Mucosa of descending colon (tissue), 3 donors: ENCODE data around the gene PPDPF. TPM values are rescaled to one million over a fixed set of nuclear protein-coding genes. Genes with fewer than 3 reads are reported as not detected.
A peak's percentile ranks its signal among the peaks of the same experiment; 100 is the strongest.

ENCODE experiments used
- ATAC-seq: fragments of 200-7000 bp; cut with Tn5 transposase; one replicate; pipeline ENCODE4 v1.9.1; 2020; ENCODE audit warnings: mild to moderate bottlenecking, moderate library complexity
- DNase-seq, 3 donors: peaks; one replicate each; pipeline ENCODE4 v3.0.0-alpha.2; 2020
- H3K36me3 ChIP-seq: fragments of 200-600 bp; one replicate; pipeline ENCODE4 v1.8.0; 2021; ENCODE audit warnings: low read depth, mild to moderate bottlenecking
- H3K4me1 ChIP-seq: fragments of 200-600 bp; one replicate; pipeline ENCODE4 v1.8.0; 2021; ENCODE audit warnings: low read depth, mild to moderate bottlenecking
- H3K4me3 ChIP-seq: fragments of 200-600 bp; one replicate; pipeline ENCODE4 v1.8.0; 2021; ENCODE audit warnings: mild to moderate bottlenecking
- H3K9me3 ChIP-seq: fragments of 200-600 bp; one replicate; pipeline ENCODE4 v1.8.0; 2021; ENCODE audit warnings: mild to moderate bottlenecking
- CTCF ChIP-seq: fragments of 200-600 bp; IDR thresholded peaks from one replicate; pipeline ENCODE4 v1.8.0; 2022; ENCODE audit warnings: antibody characterized with exemption, mild to moderate bottlenecking
- intact Hi-C, 2 donors: fragments of 100-400 bp; cut with DNase I in 1 of 2; cut with micrococcal nuclease in 1 of 2; formaldehyde crosslinking; loops; one replicate each; pipeline versions ENCODE4 v1.11.0 to v1.11.1; 2022; cut with DNase I, micrococcal nuclease
- long read RNA-seq, 2 donors: library from polyadenylated mRNA; unstranded; transcript quantifications; one replicate each; pipeline ENCODE4 v2.0.0, GENCODE V29; 2019 to 2021
- total RNA-seq, 3 donors: library from RNA; stranded (reverse); fragmentation: NEBNext Ultra II Directional in 2 of 3; extraction: Animal tissue kit (Norgen Biotek cat#: 25700) in 2 of 3; gene quantifications; one replicate each; pipeline versions ENCODE4 v1.2.1 to v1.2.4, GENCODE V29; 2021 to 2023
- donor health status: DM: no; HTN: no; CAD: no; lungs with moderate emphysema.
- donor health status: DM: no; HTN: no; CAD: no.
- donor health status: DM: no; HTN: yes; CAD: no.

PPDPF gene
- total RNA-seq = 100 to 1,000 TPM; 263 to 672 (median 537) TPM
- long read RNA-seq, donor 1, transcript PPDPF-202 (4 exons, 868 nt) = major isoform, 44 of 52 reads
- long read RNA-seq, donor 1, partial matches to known transcripts = 7 of 52 reads
- long read RNA-seq, donor 1, other reads (novel, unspliced or antisense) = 1 of 52 reads
- long read RNA-seq, donor 2, partial matches to known transcripts = 2 of 5 reads
- long read RNA-seq, donor 2, other reads (novel, unspliced or antisense) = 1 of 5 reads

GRCh38 chr20:63520504-63520933 is at the start of gene PPDPF:
TSS of gene PPDPF (plus strand) at chr20:63520765. CDS start at chr20:63521309, 544 bp downstream.
- TF ChIP-seq CTCF = no peak
- intact Hi-C loops = no loop called here

GRCh38 chr20:63471002-63471716 is 49.4 kb upstream of the PPDPF start:
- intact Hi-C loops = no loop called here
- no peak for ATAC-seq

More at GRCh38 chr20:63520504-63520933, at the start of gene PPDPF:
- H3K9me3 ChIP-seq = peaks cover 2% of the 10 kb centered on the region
- H3K4me3 ChIP-seq = peak within 1 kb of the TSS; percentile 75
- ATAC-seq (peak; percentile 91), DNase-seq (peak; percentile 88 to 91 (median 90))
- H3K36me3 ChIP-seq = no peaks in the 10 kb centered on the region
- peaks cover 16% of the 10 kb centered on the region for H3K4me1 ChIP-seq

GRCh38 chr20:63471717-63471980 is 48.9 kb upstream of the PPDPF start:
- no peak for TF ChIP-seq CTCF
- H3K4me1 ChIP-seq = peaks cover 5% of the 10 kb centered on the region
- H3K36me3 ChIP-seq = no peaks in the 10 kb centered on the region
- no peak overlapping the region for H3K4me3 ChIP-seq
- no peaks in the 10 kb centered on the region for H3K9me3 ChIP-seq
- intact Hi-C loops = no loop called here
- DNase-seq (no peak), ATAC-seq (no peak)

More at GRCh38 chr20:63471002-63471716, 49.4 kb upstream of the PPDPF start:
- no peak for DNase-seq
- no peaks in the 10 kb centered on the region for H3K36me3 ChIP-seq
- H3K4me1 ChIP-seq = peaks cover 5% of the 10 kb centered on the region
- TF ChIP-seq CTCF = no peak
- H3K9me3 ChIP-seq = no peaks in the 10 kb centered on the region
- no peak overlapping the region for H3K4me3 ChIP-seq

GRCh38 chr20:63471981-63472831 is 48.4 kb upstream of the PPDPF start, which contains the start of gene KCNQ2:
TSS of gene KCNQ2 (minus strand) at chr20:63472655. CDS start at chr20:63472463, 192 bp downstream.
- intact Hi-C loops = no loop called here
- Histone ChIP-seq H3K9me3 (no peaks in the 10 kb centered on the region), H3K36me3 (no peaks in the 10 kb centered on the region), H3K4me3 (no peak within 1 kb of the TSS), H3K4me1 (peaks cover 5% of the 10 kb centered on the region)
- TF ChIP-seq CTCF = no peak
- DNase-seq (no peak), ATAC-seq (no peak)

GRCh38 chr20:63472862-63473390 is 47.6 kb upstream of the PPDPF start:
- Histone ChIP-seq H3K4me1 (peaks cover 5% of the 10 kb centered on the region), H3K4me3 (no peak overlapping the region), H3K9me3 (no peaks in the 10 kb centered on the region), H3K36me3 (no peaks in the 10 kb centered on the region)
- no peak for ATAC-seq
- no peak for DNase-seq
- no peak for TF ChIP-seq CTCF
- intact Hi-C loops = no loop called here
